SK-N-SH (cell line): Measurements from ENCODE around the gene HUS1. TPM values are rescaled to one million over a fixed set of nuclear protein-coding genes. Genes with fewer than 3 reads are reported as not detected.

Experiments used
- CTCF ChIA-PET: fragments of 300-600, 350-600 bp; formaldehyde crosslinking; extraction: SDS; loops from one replicate; lab custom pipeline; 2021; lab: Yijun Ruan, JAX
- POLR2A ChIA-PET: fragments of 350-600 bp; sonication (Branson Sonifier 250); formaldehyde crosslinking; extraction: SDS; loops from one replicate; lab custom pipeline; 2020; ENCODE audit warnings: antibody characterized with exemption, inconsistent platforms; lab: Yijun Ruan, JAX
- DNase-seq: peaks from one replicate; pipeline ENCODE4 v3.0.0; 2012
- H2AFZ ChIP-seq: fragments of 200-600 bp; sonication (generic); 2 replicates; pipeline ENCODE4 v1.8.1; 2016; ENCODE audit warnings: antibody characterized with exemption, mild to moderate bottlenecking, low read depth
- H3F3A ChIP-seq: fragments of 200-600 bp; sonication (generic); replicated peaks from 2 replicates; pipeline ENCODE3; 2016; ENCODE audit warnings: antibody characterized with exemption, mild to moderate bottlenecking; ENCODE audit not compliant: insufficient read depth
- H3K27ac ChIP-seq, 2 experiments: fragments of 200-500 bp in 1 of 2; fragments of 200-600 bp in 1 of 2; sonication (Bioruptor generic) in 1 of 2; sonication (generic), shearing (Covaris generic) in 1 of 2; 2 replicates each; pipeline versions ENCODE4 v1.5.1 to v1.6.1; 2014 to 2016; ENCODE audit warnings: low read depth in 2 of 2, inconsistent platforms in 1 of 2, low read length in 1 of 2, mild to moderate bottlenecking in 1 of 2, mixed read lengths in 1 of 2
- H3K27me3 ChIP-seq: fragments of 200-600 bp; sonication (generic), shearing (Covaris generic); 2 replicates; pipeline ENCODE4 v1.6.1; 2016; ENCODE audit warnings: mixed run types; ENCODE audit not compliant: insufficient read depth
- H3K36me3 ChIP-seq, 2 experiments: fragments of 200-500 bp in 1 of 2; fragments of 200-600 bp in 1 of 2; sonication (Bioruptor generic) in 1 of 2; sonication (generic) in 1 of 2; replicated peaks in 1 of 2; 2 replicates each; pipeline versions ENCODE3 to v1.5.1; 2014 to 2016; ENCODE audit warnings: low read length in 1 of 2, mild to moderate bottlenecking in 1 of 2; ENCODE audit not compliant: insufficient read depth in 2 of 2, control insufficient read depth in 1 of 2
- H3K4me1 ChIP-seq, 2 experiments: fragments of 200-500 bp in 1 of 2; fragments of 200-600 bp in 1 of 2; sonication (Bioruptor generic) in 1 of 2; sonication (generic), shearing (Covaris generic) in 1 of 2; 2 replicates each; pipeline versions ENCODE4 v1.5.1 to v1.6.1; 2014 to 2016; ENCODE audit warnings: low read depth in 1 of 2, low read length in 1 of 2, mixed run types in 1 of 2; ENCODE audit not compliant: insufficient read depth in 2 of 2, control insufficient read depth in 1 of 2
- H3K4me2 ChIP-seq: fragments of 200-600 bp; sonication (generic), shearing (Covaris generic); 2 replicates; pipeline ENCODE4 v1.6.1; 2017; ENCODE audit warnings: mixed run types
- H3K4me3 ChIP-seq, 2 experiments: fragments of 200-500 bp in 1 of 2; fragments of 200-600 bp in 1 of 2; sonication (Bioruptor generic) in 1 of 2; sonication (generic), shearing (Covaris generic) in 1 of 2; 2 replicates each; pipeline versions ENCODE4 v1.5.1 to v1.8.1; 2014 to 2016; ENCODE audit warnings: low read depth in 2 of 2, inconsistent platforms in 1 of 2, low read length in 1 of 2, mild to moderate bottlenecking in 1 of 2, mixed read lengths in 1 of 2, moderate library complexity in 1 of 2
- H3K79me2 ChIP-seq: fragments of 200-600 bp; sonication (generic); 2 replicates; pipeline ENCODE4 v1.8.1; 2017; ENCODE audit warnings: mild to moderate bottlenecking; ENCODE audit not compliant: insufficient read depth
- H3K9ac ChIP-seq: fragments of 200-600 bp; sonication (generic); 2 replicates; pipeline ENCODE4 v1.6.1; 2017; ENCODE audit warnings: mixed run types
- H3K9me2 ChIP-seq: fragments of 200-600 bp; sonication (generic); 2 replicates; pipeline ENCODE4 v1.6.1; 2017; ENCODE audit warnings: mixed run types
- H3K9me3 ChIP-seq: fragments of 200-600 bp; sonication (generic); 2 replicates; pipeline ENCODE4 v1.6.1; 2017; ENCODE audit warnings: mixed run types, mild to moderate bottlenecking, moderate library complexity
- H4K20me1 ChIP-seq: fragments of 200-600 bp; sonication (generic); 2 replicates; pipeline ENCODE4 v1.6.1; 2017; ENCODE audit warnings: mild to moderate bottlenecking, mixed run types; ENCODE audit not compliant: insufficient read depth
- CHD2 ChIP-seq: fragments of 150-350 bp; IDR thresholded peaks from 2 replicates; pipeline ENCODE4 v1.6.1; 2018; ENCODE audit warnings: low read length; ENCODE audit not compliant: partially characterized antibody
- ELF1 ChIP-seq: IDR thresholded peaks from 2 replicates; pipeline ENCODE4 v1.4.0; 2012
- FOSL2 ChIP-seq: IDR thresholded peaks from 2 replicates; pipeline ENCODE4 v1.4.0; 2012; ENCODE audit warnings: low read depth, mild to moderate bottlenecking, moderate library complexity, borderline replicate concordance
- FOXM1 ChIP-seq: IDR thresholded peaks from 2 replicates; pipeline ENCODE4 v1.4.0; 2012; ENCODE audit warnings: low read depth, mild to moderate bottlenecking
- MXI1 ChIP-seq: IDR thresholded peaks from 2 replicates; pipeline ENCODE4 v1.6.1; 2012; ENCODE audit warnings: mild to moderate bottlenecking, low read depth, low read length, improper control_type of control experiment
- NFIC ChIP-seq: IDR thresholded peaks from 2 replicates; pipeline ENCODE4 v1.4.0; 2012; ENCODE audit warnings: borderline replicate concordance
- NRF1 ChIP-seq: IDR thresholded peaks from 2 replicates; pipeline ENCODE4 v1.6.1; 2012; ENCODE audit warnings: low read depth, mild to moderate bottlenecking, low read length
- RAD21 ChIP-seq: IDR thresholded peaks from 2 replicates; pipeline ENCODE4 v1.6.1; 2012; ENCODE audit warnings: mild to moderate bottlenecking, low read length
- RCOR1 ChIP-seq: fragments of 150-350 bp; IDR thresholded peaks from 2 replicates; pipeline ENCODE4 v1.6.1; 2017; ENCODE audit warnings: antibody characterized with exemption, low read length
- RFX5 ChIP-seq: IDR thresholded peaks from 2 replicates; pipeline ENCODE4 v1.6.1; 2012; ENCODE audit warnings: mild to moderate bottlenecking, improper control_type of control experiment, low read length
- RXRA ChIP-seq: IDR thresholded peaks from 2 replicates; pipeline ENCODE4 v1.4.0; 2012; ENCODE audit warnings: low read depth, mild to moderate bottlenecking, borderline replicate concordance
- SIN3A ChIP-seq: IDR thresholded peaks from 2 replicates; pipeline ENCODE4 v1.6.1; 2012; ENCODE audit warnings: low read depth, mild to moderate bottlenecking, low read length, moderate library complexity, borderline replicate concordance
- SMC3 ChIP-seq: IDR thresholded peaks from 2 replicates; pipeline ENCODE4 v1.6.1; 2012; ENCODE audit warnings: low read depth, low read length, improper control_type of control experiment
- TAF1 ChIP-seq: IDR thresholded peaks from 2 replicates; pipeline ENCODE4 v1.6.1; 2012; ENCODE audit warnings: low read depth, mild to moderate bottlenecking, low read length, moderate library complexity, borderline replicate concordance
- TEAD4 ChIP-seq: IDR thresholded peaks from 2 replicates; pipeline ENCODE4 v1.4.0; 2012; ENCODE audit warnings: mild to moderate bottlenecking, borderline replicate concordance; ENCODE audit not compliant: insufficient read depth
- WGBS: methylation state at CpG from one replicate; pipeline ENCODE4 v1.1.6; 2017; ENCODE audit warnings: low lambda C conversion rate; 5-methylcytosine and 5-hydroxymethylcytosine counted together
- polyA plus RNA-seq, 3 experiments: library from polyadenylated mRNA; depleted of rRNA; stranded (reverse); fragments of >200 nt; gene quantifications; 2 replicates each; pipeline ENCODE4 v1.2.3, GENCODE V29; 2012
- TF ChIP-seq, protein P1 (sequence below): IDR thresholded peaks from 2 replicates; pipeline ENCODE4 v1.4.0; 2012; ENCODE audit warnings: low read depth, borderline replicate concordance
- TF ChIP-seq, protein P2 (sequence below): IDR thresholded peaks from 2 replicates; pipeline ENCODE4; 2012

HUS1 gene
- polyA plus RNA-seq, 1 of the 3 experiments (the other 2 are of a cell fraction), result 17.8 TPM

DNA sequence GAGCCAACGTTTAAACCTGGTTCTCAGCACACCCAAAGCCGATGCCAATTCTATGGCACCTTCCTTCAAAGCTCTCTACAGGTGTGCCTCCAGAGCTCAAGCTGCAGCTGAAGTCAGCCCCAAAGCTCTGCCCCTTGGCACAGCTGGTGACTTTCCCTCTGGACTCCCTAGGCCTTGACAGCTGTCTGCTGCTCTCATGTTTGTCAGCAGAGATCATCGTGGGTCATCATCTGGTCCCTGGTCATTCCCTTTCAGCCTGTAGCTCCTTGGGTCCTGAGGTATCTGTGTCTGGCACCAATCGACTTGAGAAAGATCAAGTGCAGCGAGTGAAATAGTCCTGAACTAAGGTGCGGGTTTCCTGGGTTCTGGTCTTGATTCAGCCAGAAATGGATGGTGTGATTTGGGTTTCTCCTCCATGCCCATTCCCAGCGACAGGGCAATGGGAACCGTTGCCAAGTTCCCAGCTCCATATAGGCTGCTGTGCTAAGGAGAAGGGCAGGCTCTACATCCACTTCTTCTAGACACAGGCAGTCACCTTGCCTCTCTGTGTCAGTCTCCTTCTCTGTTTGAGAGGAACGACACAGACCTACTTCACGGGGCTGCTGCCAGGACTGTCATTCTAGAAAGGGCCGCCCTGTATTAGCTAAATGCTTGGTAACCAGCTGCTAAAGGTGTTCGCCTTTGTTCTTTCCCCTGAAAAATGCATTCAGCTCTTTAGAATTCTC, 34.7 kb downstream of the HUS1 start:
- no peak for DNase-seq
- Histone ChIP-seq H4K20me1 (no peaks in the 10 kb centered on the region), H3K36me3 (no peaks in the 10 kb centered on the region), H3K79me2 (no peaks in the 10 kb centered on the region), H3K9ac (no peak overlapping the region), H3K4me1 (peaks cover 25 to 37% of the 10 kb centered on the region in 2 experiments), H3K27ac (no peak overlapping the region; a peak in 1 of 4 replicates), H3K4me2 (no peak overlapping the region), H3K9me3 (no peaks in the 10 kb centered on the region), H3K9me2 (no peaks in the 10 kb centered on the region), H3K4me3 (no peak overlapping the region), H3K27me3 (no peaks in the 10 kb centered on the region), H2AFZ (no peak overlapping the region), H3F3A (peaks cover 17% of the 10 kb centered on the region)
- no peak for TF ChIP-seq TEAD4
- TF ChIP-seq, protein P1, sequence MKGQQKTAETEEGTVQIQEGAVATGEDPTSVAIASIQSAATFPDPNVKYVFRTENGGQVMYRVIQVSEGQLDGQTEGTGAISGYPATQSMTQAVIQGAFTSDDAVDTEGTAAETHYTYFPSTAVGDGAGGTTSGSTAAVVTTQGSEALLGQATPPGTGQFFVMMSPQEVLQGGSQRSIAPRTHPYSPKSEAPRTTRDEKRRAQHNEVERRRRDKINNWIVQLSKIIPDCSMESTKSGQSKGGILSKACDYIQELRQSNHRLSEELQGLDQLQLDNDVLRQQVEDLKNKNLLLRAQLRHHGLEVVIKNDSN, result no peak
- no peak for TF ChIP-seq SIN3A
- no peak for TF ChIP-seq SMC3
- TF ChIP-seq NFIC, result no peak
- TF ChIP-seq RXRA, result no peak
- no peak for TF ChIP-seq FOXM1
- TF ChIP-seq, protein P2, sequence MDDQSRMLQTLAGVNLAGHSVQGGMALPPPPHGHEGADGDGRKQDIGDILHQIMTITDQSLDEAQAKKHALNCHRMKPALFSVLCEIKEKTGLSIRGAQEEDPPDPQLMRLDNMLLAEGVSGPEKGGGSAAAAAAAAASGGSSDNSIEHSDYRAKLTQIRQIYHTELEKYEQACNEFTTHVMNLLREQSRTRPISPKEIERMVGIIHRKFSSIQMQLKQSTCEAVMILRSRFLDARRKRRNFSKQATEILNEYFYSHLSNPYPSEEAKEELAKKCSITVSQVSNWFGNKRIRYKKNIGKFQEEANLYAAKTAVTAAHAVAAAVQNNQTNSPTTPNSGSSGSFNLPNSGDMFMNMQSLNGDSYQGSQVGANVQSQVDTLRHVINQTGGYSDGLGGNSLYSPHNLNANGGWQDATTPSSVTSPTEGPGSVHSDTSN, result no peak
- TF ChIP-seq RFX5, result no peak
- no peak for TF ChIP-seq ELF1
- TF ChIP-seq MXI1, result no peak
- no peak for TF ChIP-seq RCOR1
- no peak for TF ChIP-seq NRF1
- no peak for TF ChIP-seq FOSL2
- no peak for TF ChIP-seq RAD21
- TF ChIP-seq CHD2, result no peak
- TF ChIP-seq TAF1, result no peak
- 84% methylated on average over 12 of the region's 12 CpGs for WGBS
- POLR2A ChIA-PET, result interaction anchor here (0.8 to 1.5 kb wide), 4 partner anchors 20 to 158 kb away, joined by 3 to 5 read pairs (median 4); no protein-coding TSS in a partner anchor
- CTCF ChIA-PET, result interaction anchor here (0.6 to 12.4 kb wide), 84 partner anchors 8 to 742 kb away, joined by 3 to 221 read pairs (median 5); partner anchors contain the start of gene HUS1
